K562 (cell line): ENCODE measurements around the gene TEPSIN. TPM values are rescaled to one million over a fixed set of nuclear protein-coding genes. Genes with fewer than 3 reads are reported as not detected.

ENCODE experiments used
- ATAC-seq: fragments of 200-7000 bp; cut with Tn5 transposase; 3 replicates; pipeline ENCODE4 v1.9.1; 2020; ENCODE audit warnings: moderate library complexity
- BruUV-seq: library from RNA; stranded (reverse); fragments of 400-500 nt; replicated peaks from 2 replicates; lab custom pipeline; 2021; lab: Mats Ljungman, UMichigan
- CTCF ChIA-PET: fragments of 300-600 bp; formaldehyde crosslinking; extraction: SDS; loops from one replicate; lab custom pipeline; 2021; ENCODE audit warnings: low intra/inter-chr PET ratio; lab: Yijun Ruan, JAX
- POLR2A ChIA-PET: fragments of 300-600, 350-650 bp; sonication (Branson Sonifier 250); formaldehyde crosslinking; extraction: SDS; loops from one replicate; lab custom pipeline; 2021; ENCODE audit warnings: antibody characterized with exemption, inconsistent platforms; lab: Yijun Ruan, JAX
- DNase-seq, 4 experiments: peaks; one replicate each; pipeline versions ENCODE4 v3.0.0 to v3.0.0-alpha.2; 2011 to 2018; ENCODE audit warnings: low spot score in 3 of 4, mixed read lengths in 3 of 4; ENCODE audit errors: extremely low read depth in 1 of 4
- FAIRE-seq: peaks from 2 replicates; lab custom pipeline; 2011; peaks lifted over from hg19 to GRCh38; lab: Jason Lieb, UNC
- H2AFZ ChIP-seq: 2 replicates; pipeline ENCODE4 v1.6.0; 2011; ENCODE audit warnings: low read depth, low read length, control low read depth, inconsistent platforms
- H3K27ac ChIP-seq: fragments of 200-600 bp; 3 replicates; pipeline ENCODE4 v1.8.0; 2011; ENCODE audit warnings: low read depth, mild to moderate bottlenecking, control low read depth, inconsistent platforms, low read length, moderate library complexity, mixed read lengths; ENCODE audit errors: extremely low read depth
- H3K27me3 ChIP-seq, 2 experiments: fragments of 300-600 bp in 1 of 2; 2 replicates in 1 of 2; 3 replicates in 1 of 2; pipeline versions ENCODE4 v1.6.0 to v1.8.0; 2011; ENCODE audit warnings: inconsistent platforms in 2 of 2, low read length in 2 of 2, mild to moderate bottlenecking in 1 of 2, mixed read lengths in 1 of 2, moderate library complexity in 1 of 2; ENCODE audit not compliant: control insufficient read depth in 2 of 2, insufficient read depth in 2 of 2
- H3K36me3 ChIP-seq: fragments of 300-600 bp; 3 replicates; pipeline ENCODE4 v1.8.0; 2011; ENCODE audit warnings: mild to moderate bottlenecking, low read length, inconsistent platforms; ENCODE audit not compliant: control insufficient read depth, insufficient read depth
- H3K4me1 ChIP-seq, 2 experiments: fragments of 200-600 bp in 1 of 2; replicated peaks in 1 of 2; 2 replicates in 1 of 2; 3 replicates in 1 of 2; pipeline versions ENCODE4 v1.5.1 to v1.8.0; 2011; ENCODE audit warnings: inconsistent platforms in 2 of 2, low read length in 2 of 2, mild to moderate bottlenecking in 1 of 2, mixed read lengths in 1 of 2, moderate library complexity in 1 of 2; ENCODE audit not compliant: control insufficient read depth in 2 of 2, insufficient read depth in 2 of 2
- H3K4me2 ChIP-seq: 2 replicates; pipeline ENCODE4 v1.6.1; 2011; ENCODE audit warnings: low read length, control low read depth, inconsistent platforms, mixed read lengths; ENCODE audit not compliant: insufficient read depth
- H3K4me3 ChIP-seq: fragments of 200-600 bp; sonication (generic), shearing (Covaris generic); 2 replicates; pipeline ENCODE4 v1.5.1; 2016; ENCODE audit warnings: control low read depth, inconsistent platforms
- H3K79me2 ChIP-seq: fragments of 200-600 bp; 3 replicates; pipeline ENCODE4 v1.8.0; 2011; ENCODE audit warnings: low read length, inconsistent platforms; ENCODE audit not compliant: control insufficient read depth, insufficient read depth
- H3K9ac ChIP-seq, 2 experiments: 2 replicates each; pipeline versions ENCODE4 v1.6.0 to v1.6.1; 2011; ENCODE audit warnings: low read depth in 2 of 2, low read length in 2 of 2, control low read depth in 1 of 2, inconsistent platforms in 1 of 2, mild to moderate bottlenecking in 1 of 2, mixed read lengths in 1 of 2; ENCODE audit not compliant: insufficient read depth in 1 of 2
- H3K9me1 ChIP-seq: one replicate; pipeline ENCODE4 v1.6.0; 2011; ENCODE audit warnings: inconsistent platforms, mild to moderate bottlenecking, low read length, moderate library complexity; ENCODE audit not compliant: control insufficient read depth, insufficient read depth
- H3K9me3 ChIP-seq: replicated peaks from 2 replicates; pipeline ENCODE4 v1.5.1; 2011; ENCODE audit warnings: low read depth, low read length, inconsistent platforms; ENCODE audit not compliant: control insufficient read depth, insufficient read depth
- H4K20me1 ChIP-seq: replicated peaks from 2 replicates; pipeline ENCODE4 v1.6.1; 2011; ENCODE audit warnings: low read length, inconsistent platforms, mixed read lengths; ENCODE audit not compliant: control insufficient read depth, insufficient read depth
- MBD2 ChIP-seq: sonication (generic); IDR thresholded peaks from 2 replicates; pipeline ENCODE4 v1.6.1; 2016; ENCODE audit warnings: low read depth, borderline replicate concordance
- RBM14 ChIP-seq: fragments of 200-400 bp; formaldehyde crosslinking; IDR thresholded peaks from 2 replicates; pipeline ENCODE4 v1.6.1; 2018; ENCODE audit warnings: low read depth, mild to moderate bottlenecking, low read length, moderate library complexity, borderline replicate concordance; ENCODE audit not compliant: insufficient read depth
- YY1 ChIP-seq, 3 experiments: IDR thresholded peaks; 2 replicates each; pipeline ENCODE4 v1.6.1; 2011; ENCODE audit warnings: low read length in 2 of 3, mild to moderate bottlenecking in 2 of 3, moderate library complexity in 2 of 3, borderline replicate concordance in 1 of 3, control low read depth in 1 of 3, low read depth in 1 of 3; ENCODE audit not compliant: insufficient read depth in 3 of 3, insufficient replicate concordance in 2 of 3, control insufficient read depth in 1 of 3, insufficient read length in 1 of 3; ENCODE audit errors: extremely low read depth in 1 of 3
- WGBS: fragments of 100-300 bp; shearing (Covaris generic); methylation state at CpG from one replicate; pipeline ENCODE4 v1.1.6; 2016; ENCODE audit warnings: low coverage, mixed read lengths; ENCODE audit not compliant: insufficient coverage; ENCODE audit errors: missing lambda C conversion rate; 5-methylcytosine and 5-hydroxymethylcytosine counted together
- in situ Hi-C: fragments of 300-500 bp; cut with MboI; formaldehyde crosslinking; loops from 4 replicates; pipeline ENCODE4 v1.15.0; 2018; ENCODE audit warnings: inconsistent platforms, mixed read lengths
- intact Hi-C: fragments of 100-400 bp; cut with micrococcal nuclease; formaldehyde crosslinking; loops from 2 replicates; pipeline ENCODE4 v1.14.2; 2022
- polyA plus RNA-seq, 8 experiments: library from polyadenylated mRNA; depleted of rRNA in 4 of 8; stranded (reverse) in 5 of 8; unstranded in 3 of 8; fragments of >200 nt; fragmentation: Nextera tagmentation in 2 of 8; fragmentation: Illumina TruSeq in 1 of 8; extraction: Ambion mirVana in 2 of 8; extraction: Trizol in 1 of 8; gene quantifications; 2 replicates each; pipeline versions ENCODE4 v1.2.1 to v1.2.3, GENCODE V29; 2011 to 2014; ENCODE audit warnings: inconsistent platforms in 1 of 8, missing spikeins in 1 of 8
- total RNA-seq, 7 experiments: library from RNA; depleted of rRNA in 6 of 7; stranded (reverse); fragments of >200 nt in 6 of 7; fragmentation: Illumina TruSeq in 2 of 7; extraction: Trizol in 2 of 7; gene quantifications; 2 replicates each; pipeline versions ENCODE4 v1.2.1 to v1.2.3, GENCODE V29; 2011 to 2021; ENCODE audit warnings: low replicate concordance in 1 of 7
- TF ChIP-seq, protein P1 (sequence below): fragments of 200-800 bp; sonication (Bioruptor generic); IDR thresholded peaks from 2 replicates; pipeline ENCODE4 v1.6.1; 2017; ENCODE audit warnings: missing genetic modification characterization, missing compliant biosample characterization

Gene TEPSIN
- total and polyA plus RNA-seq, 9 of the 15 experiments (the other 6 are each of a cell fraction or from before 2014, with no cell fraction given): 0.80 to 29.8 (median 5.3) TPM

DNA sequence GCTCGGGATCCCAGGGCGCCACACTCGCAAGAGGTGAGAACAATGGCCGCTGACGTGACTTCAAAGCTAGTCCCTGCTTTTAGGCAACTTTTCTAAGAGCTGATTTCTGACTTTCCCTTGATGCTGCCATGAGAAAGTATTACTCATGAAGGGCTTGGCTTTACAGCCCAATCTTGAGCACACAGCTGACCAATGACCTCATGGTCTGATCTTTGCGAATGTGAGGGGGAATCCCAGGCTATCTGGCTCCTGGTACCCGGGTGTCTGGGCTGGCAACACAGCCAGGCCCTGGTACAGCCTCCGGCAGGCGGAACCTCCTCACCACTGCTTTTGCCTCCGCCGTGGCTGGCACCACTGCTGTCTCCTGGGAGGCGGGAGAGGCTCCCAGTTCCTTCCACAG lies 17.8 kb upstream of the TEPSIN start:
- POLR2A ChIA-PET: interaction anchor here (0.5 to 1.0 kb wide), 3 partner anchors 39 to 255 kb away, joined by 3 to 5 read pairs (median 3); partner anchors contain the start of gene SLC38A10
- peaks cover 50% of the 10 kb centered on the region; the same call in 2 of the 3 replicates for H3K36me3 ChIP-seq

More for the DNA sequence above, 17.8 kb upstream of the TEPSIN start:
- WGBS: 81% methylated on average over 12 of the region's 12 CpGs
- Histone ChIP-seq H3K27ac (no peak overlapping the region), H3K9me3 (no peaks in the 10 kb centered on the region), H4K20me1 (no peaks in the 10 kb centered on the region; the same call in 1 of the 2 replicates), H3K9ac (peak overlapping the region in 1 of 2 experiments; percentile 68; a peak in 2 of 4 replicates), H3K27me3 (no peaks in the 10 kb centered on the region), H3K79me2 (no peaks in the 10 kb centered on the region), H3K4me1 (peaks cover 0 to 42% of the 10 kb centered on the region in 2 experiments; a peak in 1 of 5 replicates), H3K4me3 (no peak overlapping the region), H3K4me2 (no peak overlapping the region), H2AFZ (no peak overlapping the region), H3K9me1 (no peaks in the 10 kb centered on the region)
- ATAC-seq (no peak), FAIRE-seq (no peak), DNase-seq (no peak)
- in situ Hi-C loops (no loop called here), intact Hi-C loops (no loop called here)
- no peak for TF ChIP-seq MBD2
- TF ChIP-seq, protein P1, sequence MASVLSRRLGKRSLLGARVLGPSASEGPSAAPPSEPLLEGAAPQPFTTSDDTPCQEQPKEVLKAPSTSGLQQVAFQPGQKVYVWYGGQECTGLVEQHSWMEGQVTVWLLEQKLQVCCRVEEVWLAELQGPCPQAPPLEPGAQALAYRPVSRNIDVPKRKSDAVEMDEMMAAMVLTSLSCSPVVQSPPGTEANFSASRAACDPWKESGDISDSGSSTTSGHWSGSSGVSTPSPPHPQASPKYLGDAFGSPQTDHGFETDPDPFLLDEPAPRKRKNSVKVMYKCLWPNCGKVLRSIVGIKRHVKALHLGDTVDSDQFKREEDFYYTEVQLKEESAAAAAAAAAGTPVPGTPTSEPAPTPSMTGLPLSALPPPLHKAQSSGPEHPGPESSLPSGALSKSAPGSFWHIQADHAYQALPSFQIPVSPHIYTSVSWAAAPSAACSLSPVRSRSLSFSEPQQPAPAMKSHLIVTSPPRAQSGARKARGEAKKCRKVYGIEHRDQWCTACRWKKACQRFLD: no peak
- peak in 1 of 3 experiments; percentile 13 for TF ChIP-seq YY1 (IDR thresholded peaks at IDR 0.05; ENCODE audit: borderline replicate concordance in 1 of 3, control insufficient read depth in 1 of 3, extremely low read depth in 1 of 3, insufficient read depth in 3 of 3, insufficient read length in 1 of 3, insufficient replicate concordance in 2 of 3, low read depth in 1 of 3, low read length in 2 of 3)
- TF ChIP-seq RBM14: no peak
- BruUV-seq: no TSS peak
- CTCF ChIA-PET: interaction anchor here (4.0 kb wide), 1 partner anchor 228 kb away, joined by 33 read pairs; no protein-coding TSS in a partner anchor
